SU-DHL-6 (cell line): ENCODE measurements around the gene TMEM203.

ENCODE experiments used
- CTCF ChIP-seq: fragments of 200-600 bp; sonication (generic); IDR thresholded peaks from one replicate; pipeline ENCODE4 v1.5.1; 2017; ENCODE audit warnings: antibody characterized with exemption, mild to moderate bottlenecking, low read length, moderate library complexity; ENCODE audit not compliant: insufficient read depth, poor library complexity, severe bottlenecking
- EZH2phosphoT487 ChIP-seq: fragments of 200-600 bp; sonication (generic), shearing (Covaris generic); conservative IDR thresholded peaks from 2 replicates; pipeline ENCODE4 v1.6.1; 2018; ENCODE audit warnings: mild to moderate bottlenecking, antibody characterized with exemption, low read length, moderate library complexity, mixed read lengths

DNA sequence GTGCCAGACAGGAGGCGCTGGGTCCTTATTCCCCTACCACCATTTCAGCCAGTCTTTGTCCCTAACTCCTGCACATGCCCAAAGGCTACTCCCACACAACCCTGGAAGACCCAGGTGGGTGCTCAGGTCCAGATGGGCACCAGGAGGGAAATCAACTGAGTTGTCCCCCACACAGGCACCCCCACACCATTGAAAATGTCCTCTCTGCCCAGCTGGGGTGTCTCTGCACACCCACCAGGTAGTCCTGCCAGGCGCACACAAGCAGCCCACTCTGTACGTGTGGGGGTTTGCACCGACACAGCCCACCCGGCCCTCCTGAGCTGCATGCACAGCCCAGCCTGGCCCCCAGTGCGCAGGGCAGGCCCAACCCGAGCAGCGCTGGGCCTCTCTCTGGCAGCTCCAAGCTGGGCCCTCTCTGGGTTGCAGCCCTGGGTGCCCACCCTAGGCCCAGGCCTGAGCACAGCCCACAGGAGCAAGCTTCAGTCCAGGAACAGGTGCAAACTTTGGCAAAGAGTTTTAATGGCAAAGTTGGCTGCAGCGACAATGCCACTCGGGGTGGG, 14.4 kb upstream of the TMEM203 start:
- TF ChIP-seq CTCF (no peak), EZH2phosphoT487 (no peak)
